B cell (primary cell): ENCODE results near the gene TSHZ3. TPM values are rescaled to one million over a fixed set of nuclear protein-coding genes. Genes with fewer than 3 reads are reported as not detected.

Experiments used
- ATAC-seq: fragments of 200-7000 bp; cut with Tn5 transposase; one replicate; pipeline ENCODE4 v1.10.0; 2021; ENCODE audit warnings: low read depth, mild to moderate bottlenecking, moderate number of reproducible peaks, moderate library complexity
- CTCF ChIA-PET: fragments of 350-600 bp; sonication (Branson Sonifier 250); formaldehyde crosslinking; loops from one replicate; lab custom pipeline; 2021; ENCODE audit warnings: antibody characterized with exemption, inconsistent platforms; lab: Charles Lee
- POLR2A ChIA-PET: fragments of 350-600 bp; sonication (Branson Sonifier 250); formaldehyde crosslinking; loops from one replicate; lab custom pipeline; 2021; ENCODE audit warnings: antibody characterized with exemption; lab: Charles Lee
- DNase-seq: peaks from one replicate; pipeline ENCODE4 v3.0.0; 2013
- H2AFZ ChIP-seq: 2 replicates; pipeline ENCODE4 v1.6.1; 2012; ENCODE audit warnings: mild to moderate bottlenecking, low read depth, low read length; ENCODE audit not compliant: insufficient read depth, poor library complexity, severe bottlenecking
- H3K27ac ChIP-seq, 2 donors: 1 replicate in 1 of 2; 2 replicates in 1 of 2; pipeline ENCODE4 v1.5.1; 2012 to 2013; ENCODE audit warnings: low read length in 2 of 2, mild to moderate bottlenecking in 2 of 2, moderate library complexity in 1 of 2
- H3K27me3 ChIP-seq, 4 experiments: fragments of 200-600 bp in 1 of 4; sonication (generic) in 1 of 4; replicated peaks in 1 of 4; 1 replicate in 2 of 4; 2 replicates in 2 of 4; pipeline versions ENCODE4 v1.6.1 to v1.7.0; 2013 to 2016; ENCODE audit warnings: low read length in 3 of 4, mild to moderate bottlenecking in 2 of 4, mixed read lengths in 1 of 4, moderate library complexity in 1 of 4; ENCODE audit not compliant: insufficient read depth in 4 of 4, control insufficient read depth in 3 of 4; ENCODE audit errors: control extremely low read depth in 1 of 4
- H3K36me3 ChIP-seq, 2 experiments: replicated peaks in 1 of 2; 1 replicate in 1 of 2; 2 replicates in 1 of 2; pipeline versions ENCODE4 v1.6.1 to v1.7.1; 2013; ENCODE audit warnings: low read length in 1 of 2; ENCODE audit not compliant: insufficient read depth in 2 of 2, control insufficient read depth in 1 of 2; ENCODE audit errors: control extremely low read depth in 1 of 2, extremely low read depth in 1 of 2
- H3K4me1 ChIP-seq, 2 donors: fragments of 200-600 bp in 1 of 2; sonication (generic) in 1 of 2; 1 replicate in 1 of 2; 2 replicates in 1 of 2; pipeline versions ENCODE4 v1.5.1 to v1.6.1; 2013 to 2017; ENCODE audit warnings: low read length in 2 of 2; ENCODE audit not compliant: control insufficient read depth in 2 of 2, insufficient read depth in 2 of 2
- H3K4me2 ChIP-seq: replicated peaks from 2 replicates; pipeline ENCODE3; 2012; ENCODE audit warnings: mild to moderate bottlenecking, low read depth, low read length; ENCODE audit not compliant: poor library complexity, severe bottlenecking
- H3K4me3 ChIP-seq, 5 experiments: fragments of 200-600 bp in 1 of 5; sonication (generic) in 1 of 5; 1 replicate in 3 of 5; 2 replicates in 2 of 5; pipeline versions ENCODE4 v1.5.1 to v1.7.0; 2011 to 2016; ENCODE audit warnings: low read length in 4 of 5, mild to moderate bottlenecking in 4 of 5, low read depth in 2 of 5, control low read depth in 1 of 5, moderate library complexity in 1 of 5; ENCODE audit not compliant: insufficient read depth in 1 of 5; ENCODE audit errors: control extremely low read depth in 1 of 5, extremely low read depth in 1 of 5
- H3K79me2 ChIP-seq: fragments of 200-600 bp; sonication (generic); one replicate; pipeline ENCODE4 v1.6.0; 2016; ENCODE audit warnings: low read length; ENCODE audit not compliant: control insufficient read depth, insufficient read depth
- H3K9ac ChIP-seq: fragments of 200-600 bp; sonication (generic); 2 replicates; pipeline ENCODE4 v1.6.1; 2017; ENCODE audit warnings: mild to moderate bottlenecking, low read length, moderate library complexity
- H3K9me3 ChIP-seq, 3 donors: one replicate each; pipeline versions ENCODE4 v1.6.1 to v1.7.1; 2013; ENCODE audit warnings: low read length in 2 of 3; ENCODE audit not compliant: control insufficient read depth in 2 of 3, insufficient read depth in 1 of 3; ENCODE audit errors: control extremely low read depth in 1 of 3
- H4K20me1 ChIP-seq: 2 replicates; pipeline ENCODE4 v1.6.0; 2012; ENCODE audit warnings: mild to moderate bottlenecking, low read length; ENCODE audit not compliant: insufficient read depth, control insufficient read depth, poor library complexity, severe bottlenecking
- H3K27ac Mint-ChIP-seq: one replicate; pipeline ENCODE4 v1.8.0; 2021; ENCODE audit warnings: mixed read lengths
- H3K27me3 Mint-ChIP-seq: one replicate; pipeline ENCODE4 v1.8.0; 2021; ENCODE audit warnings: mixed read lengths
- H3K4me1 Mint-ChIP-seq: one replicate; pipeline ENCODE4 v1.8.0; 2021; ENCODE audit warnings: mixed read lengths
- H3K4me3 Mint-ChIP-seq: one replicate; pipeline ENCODE4 v1.8.0; 2021; ENCODE audit warnings: mixed read lengths
- H3K9me3 Mint-ChIP-seq: one replicate; pipeline ENCODE4 v1.8.0; 2022; ENCODE audit warnings: mixed read lengths; ENCODE audit not compliant: insufficient read depth
- CTCF ChIP-seq: fragments of 200-600 bp; IDR thresholded peaks from one replicate; pipeline ENCODE4 v1.8.0; 2022; ENCODE audit warnings: antibody characterized with exemption, mild to moderate bottlenecking
- EZH2 ChIP-seq: IDR thresholded peaks from 2 replicates; pipeline ENCODE4 v1.6.1; 2012; ENCODE audit warnings: borderline replicate concordance, low read depth, mild to moderate bottlenecking, moderate library complexity, low read length; ENCODE audit not compliant: insufficient read depth, poor library complexity, severe bottlenecking
- WGBS: methylation state at CpG from one replicate; pipeline ENCODE4 v1.1.5; 2013; ENCODE audit warnings: missing lambda C conversion rate; ENCODE audit not compliant: insufficient coverage; 5-methylcytosine and 5-hydroxymethylcytosine counted together
- intact Hi-C: fragments of 100-400 bp; cut with micrococcal nuclease; formaldehyde crosslinking; loops from one replicate; pipeline ENCODE4 v1.10.0; 2022
- polyA plus RNA-seq: library from polyadenylated mRNA; depleted of rRNA; stranded (reverse); fragments of >200 nt; gene quantifications from 2 replicates; pipeline ENCODE4 v1.2.3, GENCODE V29; 2012
- total RNA-seq, 2 donors: library from RNA; stranded (reverse); fragments of 120-200 nt in 1 of 2; gene quantifications; 1 replicate in 1 of 2; 2 replicates in 1 of 2; pipeline versions ENCODE4 v1.2.3 to v1.2.4, GENCODE V29; 2013 to 2022

The TSHZ3 gene
- total and polyA plus RNA-seq, 2 donors (not counting 1 experiment from before 2014, with no cell fraction given): 0.03 to 0.34 TPM

DNA sequence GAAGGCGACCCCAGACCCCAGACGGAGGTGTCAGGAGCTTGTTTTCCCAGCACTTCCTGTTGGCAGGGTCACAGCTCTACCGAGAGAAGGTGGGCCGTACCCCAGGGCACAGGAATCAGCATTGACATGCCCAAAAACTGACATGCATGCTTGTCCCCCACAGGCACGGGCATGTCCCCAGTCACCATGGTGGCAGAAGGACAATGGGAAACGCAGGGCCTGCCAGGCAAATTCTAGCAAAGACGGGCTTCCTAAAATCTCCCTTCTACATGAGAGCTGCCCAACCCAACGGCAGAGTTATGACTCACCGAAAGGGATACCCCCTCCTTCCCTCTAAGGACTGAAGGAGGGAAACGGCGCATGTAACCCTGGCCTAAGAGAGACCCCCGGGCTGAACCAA, 18.5 kb downstream of the TSHZ3 start:
- WGBS: 88% methylated on average over 11 of the region's 12 CpGs
- ATAC-seq: no peak
- no peak overlapping the region for H3K4me2 ChIP-seq
- H2AFZ ChIP-seq: no peak overlapping the region
- intact Hi-C loops: no loop called here
- no peak overlapping the region for H3K4me3 Mint-ChIP-seq
- H3K27ac Mint-ChIP-seq: no peak overlapping the region
- CTCF ChIA-PET: no interaction called here
- H3K4me1 ChIP-seq: no peaks in the 10 kb centered on the region
- no peak overlapping the region for H3K4me3 ChIP-seq
- H3K9me3 ChIP-seq: peaks cover 0 to 5% (median 0%) of the 10 kb centered on the region in 3 donors
- no peaks in the 10 kb centered on the region for H3K4me1 Mint-ChIP-seq
- POLR2A ChIA-PET: no interaction called here
- no peaks in the 10 kb centered on the region for H3K79me2 ChIP-seq
- no peak for DNase-seq
- H3K36me3 ChIP-seq: no peaks in the 10 kb centered on the region
- H3K27me3 Mint-ChIP-seq: peaks cover 4% of the 10 kb centered on the region
- no peak for TF ChIP-seq CTCF
- no peak for TF ChIP-seq EZH2
- H3K9ac ChIP-seq: no peak overlapping the region
- H4K20me1 ChIP-seq: no peaks in the 10 kb centered on the region
- peaks cover 0 to 4% (median 0%) of the 10 kb centered on the region in 4 experiments for H3K27me3 ChIP-seq
- H3K27ac ChIP-seq: no peak overlapping the region
- peaks cover 3% of the 10 kb centered on the region for H3K9me3 Mint-ChIP-seq

GRCh38 chr19:31330237-31330636, 19.0 kb downstream of the TSHZ3 start:
- 95% methylated on average over 9 of the region's 10 CpGs for WGBS
- Histone ChIP-seq H4K20me1 (no peaks in the 10 kb centered on the region), H2AFZ (no peak overlapping the region), H3K79me2 (no peaks in the 10 kb centered on the region), H3K27ac (no peak overlapping the region), H3K4me2 (no peak overlapping the region), H3K27me3 (peaks cover 0 to under 1% (median 0%) of the 10 kb centered on the region in 4 experiments), H3K4me1 (no peaks in the 10 kb centered on the region), H3K36me3 (no peaks in the 10 kb centered on the region), H3K4me3 (no peak overlapping the region), H3K9me3 (peaks cover 0 to 5% (median 0%) of the 10 kb centered on the region in 3 donors), H3K9ac (no peak overlapping the region)
- no peaks in the 10 kb centered on the region for H3K4me1 Mint-ChIP-seq
- H3K27me3 Mint-ChIP-seq: peaks cover 4% of the 10 kb centered on the region
- H3K27ac Mint-ChIP-seq: no peak overlapping the region
- POLR2A ChIA-PET: no interaction called here
- TF ChIP-seq EZH2 (no peak), CTCF (no peak)
- ATAC-seq (no peak), DNase-seq (no peak)
- CTCF ChIA-PET: no interaction called here
- no peak overlapping the region for H3K4me3 Mint-ChIP-seq
- H3K9me3 Mint-ChIP-seq: peaks cover 3% of the 10 kb centered on the region
- intact Hi-C loops: no loop called here
